Measurements from ENCODE around the gene EPOP. TPM values are rescaled to one million over a fixed set of nuclear protein-coding genes. Genes with fewer than 3 reads are reported as not detected.

The EPOP gene
- total RNA-seq, 1 experiment from 2014 or later = 37.9 TPM

DNA sequence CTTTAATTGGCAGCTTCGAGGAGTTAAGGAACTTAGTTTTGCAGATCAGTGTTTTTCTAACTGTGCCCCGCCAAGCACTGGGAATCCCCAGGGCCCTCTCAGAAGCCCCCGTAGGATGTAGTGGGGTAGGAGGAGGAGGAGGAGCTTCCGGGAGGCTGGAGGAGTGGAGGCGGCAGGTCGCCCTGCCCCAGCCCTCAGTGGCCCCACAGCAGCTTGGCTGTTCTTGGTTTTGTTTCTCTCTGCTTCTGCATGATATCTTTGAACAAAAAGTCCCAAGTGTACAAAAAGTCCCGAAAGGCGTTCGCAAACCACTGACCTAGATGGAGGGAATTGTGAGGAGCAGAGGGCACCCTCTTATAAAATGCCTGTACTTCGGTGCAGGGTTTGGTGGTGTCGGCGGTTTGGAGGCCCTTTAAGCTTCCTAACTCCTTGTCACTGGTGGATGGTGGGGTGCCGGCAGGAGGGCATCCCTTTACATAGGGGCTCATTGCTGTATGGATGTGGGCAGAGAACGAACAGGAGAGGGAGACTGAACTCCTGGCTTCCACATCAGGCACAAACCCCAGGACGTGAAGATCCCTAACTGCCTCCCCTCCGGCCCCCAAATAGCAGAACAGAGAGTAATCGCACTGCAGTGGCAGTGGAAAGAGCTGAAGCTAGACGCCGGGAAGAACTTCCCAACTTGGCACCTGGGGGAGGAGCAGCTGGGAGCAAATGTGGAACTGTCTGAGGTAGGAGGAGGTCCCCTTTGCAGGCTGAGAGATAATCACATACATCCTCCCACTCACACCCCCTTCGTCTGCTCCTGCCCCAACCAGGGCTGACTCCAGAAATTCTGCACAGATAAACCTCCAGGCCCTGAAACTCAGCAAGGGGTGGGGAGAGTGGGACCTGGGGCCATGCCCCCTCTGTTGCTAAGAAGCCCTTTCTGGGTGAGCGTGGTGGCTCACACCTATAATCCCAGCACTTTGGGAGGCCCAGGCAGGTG, 20.1 kb downstream of the EPOP start:
- Histone ChIP-seq H3K27me3 (ENCODE audit: insufficient read depth, low read length) (no peaks in the 10 kb centered on the region; the same call in 1 of the 2 replicates), H3K27ac (ENCODE audit: low read depth, low read length) (no peak overlapping the region), H3K9me2 (ENCODE audit: insufficient read depth) (no peaks in the 10 kb centered on the region), H3K36me3 (ENCODE audit: control insufficient read depth in 1 of 2, insufficient read depth in 2 of 2, low read length in 2 of 2) (no peaks in the 10 kb centered on the region), H3K79me2 (ENCODE audit: insufficient read depth, low read length) (no peaks in the 10 kb centered on the region), H3K4me2 (ENCODE audit: low read length) (no peak overlapping the region), H3K9ac (ENCODE audit: low read length) (no peak overlapping the region), H4K20me1 (ENCODE audit: insufficient read depth) (no peaks in the 10 kb centered on the region), H3K4me3 (replicated peaks in 1 of 2; ENCODE audit: low read depth in 1 of 2, low read length in 2 of 2) (no peak overlapping the region), H2AFZ (ENCODE audit: low read depth, low read length, poor library complexity, severe bottlenecking) (no peak overlapping the region), H3K9me3 (ENCODE audit: control insufficient read depth in 1 of 2, insufficient read depth in 1 of 2, low read depth in 1 of 2, low read length in 2 of 2) (no peaks in the 10 kb centered on the region), H3K4me1 (ENCODE audit: control insufficient read depth in 1 of 2, insufficient read depth in 2 of 2, low read length in 2 of 2) (no peaks in the 10 kb centered on the region; a peak in 1 of 4 replicates)
- no peak for TF ChIP-seq CBX3 (IDR thresholded peaks at IDR 0.05; ENCODE audit: low read depth)
- ATAC-seq (no peak), DNase-seq (ENCODE audit: low read depth, low spot score) (no peak)
- no TSS peak for BruUV-seq (replicated peaks)
- intact Hi-C loops (cut with micrococcal nuclease) = no loop called here
- RAD21 ChIA-PET (ENCODE audit: low non-redundant PET in 1 of 2, low total read pairs in 2 of 2, uncharacterized antibody in 2 of 2, unreplicated experiment in 2 of 2) = no interaction called here
- POLR2A ChIA-PET = no interaction called here
- CTCF ChIA-PET = interaction anchor here (0.9 to 1.6 kb wide), 2 partner anchors 8 to 20 kb away, joined by 4 to 8 read pairs; partner anchors contain the start of gene EPOP

DNA sequence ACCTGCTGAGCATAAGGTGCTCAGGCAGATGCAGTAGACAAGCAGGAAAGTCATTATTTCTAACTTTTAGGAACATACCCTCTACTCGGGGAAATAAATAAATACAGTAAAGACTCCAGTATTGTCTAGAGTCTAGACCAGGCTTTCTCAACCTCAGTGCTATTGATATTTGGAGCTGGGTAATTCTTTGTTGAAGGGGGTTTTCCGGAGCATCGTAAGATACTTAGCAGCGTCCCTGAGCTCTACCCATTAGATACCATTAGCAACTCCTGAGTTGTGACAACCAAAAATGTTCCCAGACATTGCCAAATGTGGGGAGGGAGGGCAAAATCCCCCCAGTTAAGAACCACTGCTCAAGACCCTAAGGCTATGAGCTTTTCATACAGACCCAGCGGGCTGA, 21.1 kb downstream of the EPOP start:
- CTCF ChIA-PET = interaction anchor here (1.6 kb wide), 1 partner anchor 9 kb away, joined by 8 read pairs; no protein-coding TSS in a partner anchor
- no peaks in the 10 kb centered on the region for H3K36me3 ChIP-seq (ENCODE audit: control insufficient read depth in 1 of 2, insufficient read depth in 2 of 2, low read length in 2 of 2)
- TF ChIP-seq EZH2phosphoT487 (IDR thresholded peaks at IDR 0.05; ENCODE audit: borderline replicate concordance) = no peak
- no peak for TF ChIP-seq CTCF (IDR thresholded peaks at IDR 0.05 in 2 of 3, conservative IDR thresholded peaks at IDR 0.05 in 1 of 3; ENCODE audit: borderline replicate concordance in 1 of 3, insufficient read depth in 1 of 3, low read depth in 2 of 3, low read length in 2 of 3)
- TF ChIP-seq CEBPB (IDR thresholded peaks at IDR 0.05; ENCODE audit: low read depth) = no peak
- H3K9me3 ChIP-seq (ENCODE audit: control insufficient read depth in 1 of 2, insufficient read depth in 1 of 2, low read depth in 1 of 2, low read length in 2 of 2) = no peaks in the 10 kb centered on the region
- H2AFZ ChIP-seq (ENCODE audit: low read depth, low read length, poor library complexity, severe bottlenecking) = no peak overlapping the region
- no peak overlapping the region for H3K27ac ChIP-seq (ENCODE audit: low read depth, low read length)
- intact Hi-C loops (cut with micrococcal nuclease) = no loop called here
- POLR2A ChIA-PET = no interaction called here
- DNase-seq (ENCODE audit: low read depth, low spot score) = no peak
- no TSS peak for BruUV-seq (replicated peaks)
- no peak overlapping the region for H3K9ac ChIP-seq (ENCODE audit: low read length)
- H4K20me1 ChIP-seq (ENCODE audit: insufficient read depth) = no peaks in the 10 kb centered on the region
- ATAC-seq = no peak
- no peaks in the 10 kb centered on the region; the same call in 1 of the 2 replicates for H3K27me3 ChIP-seq (ENCODE audit: insufficient read depth, low read length)
- H3K4me2 ChIP-seq (ENCODE audit: low read length) = no peak overlapping the region
- H3K4me1 ChIP-seq (ENCODE audit: control insufficient read depth in 1 of 2, insufficient read depth in 2 of 2, low read length in 2 of 2) = no peaks in the 10 kb centered on the region; a peak in 1 of 4 replicates
- H3K79me2 ChIP-seq (ENCODE audit: insufficient read depth, low read length) = no peaks in the 10 kb centered on the region
- H3K4me3 ChIP-seq (replicated peaks in 1 of 2; ENCODE audit: low read depth in 1 of 2, low read length in 2 of 2) = no peak overlapping the region
- RAD21 ChIA-PET (ENCODE audit: low non-redundant PET in 1 of 2, low total read pairs in 2 of 2, uncharacterized antibody in 2 of 2, unreplicated experiment in 2 of 2) = no interaction called here
- no peaks in the 10 kb centered on the region for H3K9me2 ChIP-seq (ENCODE audit: insufficient read depth)
